ENCODE results near the gene CHRM4. TPM values are rescaled to one million over a fixed set of nuclear protein-coding genes. Genes with fewer than 3 reads are reported as not detected.

CHRM4 gene
- total RNA-seq, 2 experiments from 2014 or later, result 0.18 TPM; not detected in 1

DNA sequence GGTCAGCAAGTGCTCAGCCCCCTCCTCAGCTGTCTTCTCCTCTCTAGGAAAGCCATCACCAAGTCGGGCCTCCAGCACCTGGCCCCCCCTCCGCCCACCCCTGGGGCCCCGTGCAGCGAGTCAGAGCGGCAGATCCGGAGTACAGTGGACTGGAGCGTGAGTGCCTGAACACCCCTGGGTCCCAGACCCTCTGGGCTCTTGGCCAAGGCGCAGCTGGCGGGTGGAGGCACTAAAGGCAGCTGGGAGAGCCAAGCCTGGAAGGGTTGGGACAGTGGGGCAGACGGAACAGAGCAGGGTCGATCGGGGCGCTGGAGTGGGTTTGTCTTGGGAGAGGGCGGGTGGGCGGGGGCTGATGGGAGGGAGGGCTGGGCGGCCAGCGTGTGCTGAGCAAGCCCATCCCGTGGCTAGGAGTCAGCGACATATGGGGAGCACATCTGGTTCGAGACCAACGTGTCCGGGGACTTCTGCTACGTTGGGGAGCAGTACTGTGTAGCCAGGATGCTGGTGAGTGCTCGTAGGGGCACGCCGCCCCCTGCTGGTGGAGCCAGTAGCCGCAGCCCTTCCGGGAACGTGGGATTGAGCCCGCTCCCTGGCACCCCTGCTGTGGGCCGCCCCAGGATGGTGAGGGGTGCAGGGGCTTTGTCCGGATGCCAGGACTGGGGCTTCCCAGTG, 24.2 kb downstream of the CHRM4 start:
- H3K27ac Mint-ChIP-seq, result no peak overlapping the region
- peaks cover 22% of the 10 kb centered on the region for H3K4me1 Mint-ChIP-seq
- CTCF ChIA-PET, result interaction anchor here (1.0 to 26.5 kb wide), 8 partner anchors 11 to 129 kb away, joined by 3 to 444 read pairs (median 10); partner anchors contain the start of gene DGKZ
- DNase-seq (peak; percentile 85), ATAC-seq (peak; percentile 93)
- no peaks in the 10 kb centered on the region for H3K9me3 Mint-ChIP-seq (ENCODE audit: low read depth)
- no peaks in the 10 kb centered on the region for H3K27me3 Mint-ChIP-seq
- H3K4me3 Mint-ChIP-seq, result no peak overlapping the region
- peaks cover 10% of the 10 kb centered on the region for H3K36me3 Mint-ChIP-seq

DNA sequence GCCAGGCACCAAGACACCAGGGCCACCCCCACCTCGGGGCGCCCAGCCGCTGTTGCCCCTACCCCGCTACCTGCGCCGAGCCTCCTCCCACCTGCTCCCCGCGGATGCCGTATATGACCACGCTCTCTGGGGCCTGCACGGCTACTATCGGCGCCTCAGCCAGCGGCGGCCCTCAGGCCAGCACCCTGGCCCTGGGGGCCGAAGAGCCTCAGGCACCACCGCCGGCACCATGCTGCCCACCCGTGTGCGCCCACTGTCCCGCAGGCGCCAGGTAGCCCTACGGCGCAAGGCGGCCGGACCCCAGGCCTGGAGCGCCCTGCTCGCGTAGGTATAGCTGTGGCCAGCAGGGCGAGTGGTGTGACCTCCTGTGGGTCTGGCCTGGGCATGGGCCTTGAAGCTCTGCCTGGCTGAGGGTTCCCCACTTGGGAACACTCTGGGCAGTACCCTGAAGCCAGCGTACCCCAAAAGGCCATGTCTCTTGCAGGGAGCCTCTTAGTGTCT, 24.9 kb downstream of the CHRM4 start:
- H3K27ac Mint-ChIP-seq, result no peak overlapping the region
- H3K36me3 Mint-ChIP-seq, result peaks cover 8% of the 10 kb centered on the region
- DNase-seq (no peak), ATAC-seq (no peak)
- H3K27me3 Mint-ChIP-seq, result no peaks in the 10 kb centered on the region
- no peak overlapping the region for H3K4me3 Mint-ChIP-seq
- no peaks in the 10 kb centered on the region for H3K9me3 Mint-ChIP-seq (ENCODE audit: low read depth)
- H3K4me1 Mint-ChIP-seq, result peaks cover 26% of the 10 kb centered on the region
- CTCF ChIA-PET, result interaction anchor here (1.0 to 26.5 kb wide), 4 partner anchors 12 to 128 kb away, joined by 3 to 444 read pairs (median 15); partner anchors contain the start of gene DGKZ

DNA sequence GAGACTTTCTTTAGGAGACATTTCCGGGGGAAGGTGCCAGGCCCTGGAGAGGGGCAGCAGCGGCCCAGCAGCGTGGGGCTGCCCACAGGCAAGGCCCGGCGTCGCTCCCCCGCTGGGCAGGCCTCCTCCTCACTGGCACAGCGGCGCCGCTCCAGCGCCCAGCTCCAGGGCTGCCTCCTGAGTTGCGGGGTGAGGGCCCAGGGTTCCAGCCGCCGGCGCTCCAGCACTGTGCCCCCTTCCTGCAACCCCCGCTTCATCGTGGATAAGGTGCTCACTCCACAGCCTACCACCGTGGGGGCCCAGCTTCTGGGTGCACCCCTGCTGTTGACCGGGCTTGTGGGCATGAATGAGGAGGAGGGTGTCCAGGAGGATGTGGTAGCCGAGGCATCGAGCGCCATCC, 25.3 kb downstream of the CHRM4 start:
- no peak overlapping the region for H3K4me3 Mint-ChIP-seq
- CTCF ChIA-PET, result interaction anchor here (1.1 to 26.5 kb wide), 4 partner anchors 10 to 127 kb away, joined by 3 to 444 read pairs (median 6); partner anchors contain the start of gene DGKZ
- no peaks in the 10 kb centered on the region for H3K9me3 Mint-ChIP-seq (ENCODE audit: low read depth)
- H3K27me3 Mint-ChIP-seq, result no peaks in the 10 kb centered on the region
- peaks cover 8% of the 10 kb centered on the region for H3K36me3 Mint-ChIP-seq
- H3K27ac Mint-ChIP-seq, result no peak overlapping the region
- H3K4me1 Mint-ChIP-seq, result peaks cover 28% of the 10 kb centered on the region
- ATAC-seq, result no peak
- no peak for DNase-seq

DNA sequence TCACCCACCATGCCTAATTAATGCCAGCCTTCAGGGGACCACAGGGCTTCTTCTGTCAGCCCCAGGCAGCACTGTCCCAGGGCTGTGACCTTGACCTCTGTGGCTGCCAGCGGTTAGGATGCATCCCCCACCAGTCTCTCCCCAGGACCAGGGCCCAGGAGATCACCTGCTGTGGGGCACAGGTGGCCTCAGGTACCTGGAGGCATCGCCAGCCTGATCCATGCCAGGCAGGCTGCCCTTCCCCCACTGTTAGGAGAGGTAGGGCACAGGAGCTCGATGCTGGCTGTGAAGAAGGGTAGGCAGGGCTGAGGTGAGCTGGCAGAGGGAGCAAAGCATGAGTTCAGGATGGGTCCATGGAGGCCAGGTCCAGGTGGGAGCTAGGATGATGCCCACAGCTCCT, 26.8 kb downstream of the CHRM4 start:
- Mint-ChIP-seq H3K27me3 (no peaks in the 10 kb centered on the region), H3K4me3 (no peak overlapping the region), H3K36me3 (peaks cover 6% of the 10 kb centered on the region), H3K9me3 (ENCODE audit: low read depth) (no peaks in the 10 kb centered on the region), H3K4me1 (peaks cover 37% of the 10 kb centered on the region), H3K27ac (peak overlapping the region; percentile 51)
- no peak for ATAC-seq
- CTCF ChIA-PET, result interaction anchor here (1.4 to 26.5 kb wide), 3 partner anchors 14 to 125 kb away, joined by 3 to 444 read pairs (median 9); partner anchors contain the start of gene DGKZ
- no peak for DNase-seq

DNA sequence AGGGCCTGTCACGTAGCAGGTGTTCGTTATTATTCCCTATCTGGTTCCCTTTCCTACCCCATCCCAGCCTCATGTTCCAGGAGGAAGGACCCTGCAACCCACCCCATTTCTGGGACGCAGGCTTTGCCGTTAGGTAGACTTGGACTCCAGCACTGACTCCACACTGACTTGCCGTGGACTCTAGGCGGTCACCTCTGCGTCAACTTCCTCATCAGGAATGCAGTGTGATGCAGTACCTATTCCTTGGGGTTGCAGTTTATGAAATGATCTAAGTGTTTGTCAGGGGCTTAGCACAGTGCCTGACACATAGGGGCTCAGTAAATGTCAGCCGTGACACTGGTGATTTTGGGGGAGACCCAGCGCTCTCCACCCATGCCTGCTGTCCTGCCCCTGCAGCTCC, 27.5 kb downstream of the CHRM4 start:
- no peaks in the 10 kb centered on the region for H3K9me3 Mint-ChIP-seq (ENCODE audit: low read depth)
- no peak for DNase-seq
- CTCF ChIA-PET, result interaction anchor here (26.5 kb wide), 1 partner anchor 14 kb away, joined by 444 read pairs; the partner anchor contains the start of gene DGKZ
- peaks cover 34% of the 10 kb centered on the region for H3K4me1 Mint-ChIP-seq
- no peak overlapping the region for H3K4me3 Mint-ChIP-seq
- H3K27me3 Mint-ChIP-seq, result no peaks in the 10 kb centered on the region
- no peaks in the 10 kb centered on the region for H3K36me3 Mint-ChIP-seq
- peak overlapping the region; percentile 27 for H3K27ac Mint-ChIP-seq
- ATAC-seq, result no peak

DNA sequence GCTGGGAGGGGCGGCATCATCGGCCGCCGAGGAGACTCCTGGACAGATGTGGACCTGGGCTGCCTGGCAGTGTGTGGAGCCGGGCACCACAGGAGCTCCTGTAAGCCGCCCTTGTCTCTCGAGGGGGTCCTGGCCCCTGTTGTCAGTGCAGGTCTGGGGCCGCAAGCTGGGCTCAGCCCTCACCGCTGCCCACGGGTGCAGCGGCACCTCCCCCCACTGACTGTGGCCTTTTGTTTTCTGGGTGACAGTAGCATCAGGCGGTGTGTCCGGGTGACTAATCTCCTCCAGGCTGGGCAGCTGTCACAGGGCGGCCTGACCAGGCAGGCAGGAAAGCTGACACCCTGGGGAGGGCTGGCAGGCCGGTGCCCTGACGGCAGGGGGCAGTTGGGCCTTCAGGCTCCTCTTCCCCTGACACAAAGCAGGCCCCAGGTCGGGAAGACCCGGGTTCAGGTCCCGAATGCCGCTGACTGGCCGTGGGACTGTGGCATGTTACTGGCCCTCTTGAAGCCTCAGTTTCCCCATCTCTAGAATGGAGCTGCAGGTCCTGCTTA, 28.0 kb downstream of the CHRM4 start:
- Mint-ChIP-seq H3K27me3 (no peaks in the 10 kb centered on the region), H3K36me3 (no peaks in the 10 kb centered on the region), H3K9me3 (ENCODE audit: low read depth) (no peaks in the 10 kb centered on the region), H3K4me1 (peaks cover 34% of the 10 kb centered on the region), H3K4me3 (no peak overlapping the region), H3K27ac (no peak overlapping the region)
- no peak for ATAC-seq
- CTCF ChIA-PET, result interaction anchor here (26.5 kb wide), 1 partner anchor 13 kb away, joined by 444 read pairs; the partner anchor contains the start of gene DGKZ
- DNase-seq, result no peak

DNA sequence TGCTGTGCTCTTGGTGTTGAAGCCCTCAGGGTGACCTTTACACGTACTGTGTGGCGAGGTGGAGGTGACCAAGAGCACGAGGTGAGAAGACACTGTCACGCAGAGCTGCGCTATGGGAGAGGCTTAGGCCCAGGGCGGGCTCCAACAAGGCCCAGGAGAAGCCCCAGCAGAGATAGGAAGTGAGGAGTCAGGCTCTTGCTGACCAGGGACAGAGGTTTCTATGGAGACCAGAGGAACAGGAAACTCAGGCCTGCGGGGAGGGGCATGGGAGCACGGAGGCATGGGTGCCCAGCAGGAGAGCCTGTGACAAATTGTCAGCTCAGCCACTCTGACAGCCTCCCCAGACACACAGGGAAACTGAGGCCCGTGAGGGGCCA, 28.6 kb downstream of the CHRM4 start:
- peaks cover 36% of the 10 kb centered on the region for H3K4me1 Mint-ChIP-seq
- CTCF ChIA-PET, result interaction anchor here (26.5 kb wide), 1 partner anchor 13 kb away, joined by 444 read pairs; the partner anchor contains the start of gene DGKZ
- no peaks in the 10 kb centered on the region for H3K36me3 Mint-ChIP-seq
- no peak for DNase-seq
- H3K27me3 Mint-ChIP-seq, result no peaks in the 10 kb centered on the region
- H3K4me3 Mint-ChIP-seq, result no peak overlapping the region
- no peaks in the 10 kb centered on the region for H3K9me3 Mint-ChIP-seq (ENCODE audit: low read depth)
- ATAC-seq, result no peak
- peak overlapping the region; percentile 85 for H3K27ac Mint-ChIP-seq

DNA sequence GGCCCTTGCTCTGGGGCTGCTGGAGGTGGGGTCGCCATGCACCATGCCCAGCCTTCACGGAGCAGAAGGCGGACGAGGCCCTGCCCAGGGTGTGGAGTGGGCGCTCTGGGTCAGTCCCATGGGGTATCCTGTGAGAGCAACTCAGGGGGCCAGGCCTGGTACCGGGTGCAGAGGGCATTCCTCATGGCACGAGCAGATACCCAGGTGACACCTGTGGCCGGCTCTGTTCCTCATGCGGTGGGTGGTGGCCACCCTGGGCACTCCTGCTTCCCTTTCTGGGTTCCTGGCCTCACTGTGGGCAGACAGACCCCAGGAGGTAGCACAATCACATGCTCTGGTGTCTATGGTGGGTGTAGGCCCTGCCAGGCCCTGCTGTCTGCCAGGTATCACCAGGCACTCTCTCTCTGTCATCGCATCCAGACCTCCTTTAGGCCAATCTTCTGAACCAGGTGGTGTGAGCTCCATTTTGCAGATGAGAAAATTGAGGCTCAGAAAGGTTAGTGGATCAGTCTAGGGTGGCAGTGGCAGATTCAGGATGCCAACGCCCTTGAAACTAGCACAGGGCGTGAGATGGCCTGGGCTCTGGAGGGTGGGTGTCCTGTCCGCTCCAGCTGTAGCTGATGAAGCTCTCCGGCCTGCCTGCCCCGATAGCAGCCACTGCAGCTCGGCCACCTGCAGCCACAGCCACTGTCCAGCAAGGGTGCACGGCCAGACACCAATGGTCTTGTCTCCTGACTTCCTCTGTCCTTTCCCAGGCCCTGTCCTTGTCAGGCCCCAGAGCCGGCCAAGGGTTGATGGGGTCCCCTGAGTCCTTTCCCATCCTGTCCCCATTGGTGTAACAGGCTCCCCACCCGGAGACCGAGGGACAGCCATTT, 29.2 kb downstream of the CHRM4 start:
- H3K4me1 Mint-ChIP-seq, result peaks cover 34% of the 10 kb centered on the region
- peak overlapping the region; percentile 15 for H3K4me3 Mint-ChIP-seq
- no peaks in the 10 kb centered on the region for H3K27me3 Mint-ChIP-seq
- no peaks in the 10 kb centered on the region for H3K36me3 Mint-ChIP-seq
- ATAC-seq (no peak), DNase-seq (no peak)
- no peaks in the 10 kb centered on the region for H3K9me3 Mint-ChIP-seq (ENCODE audit: low read depth)
- H3K27ac Mint-ChIP-seq, result peak overlapping the region; percentile 85
- CTCF ChIA-PET, result interaction anchor here (26.5 kb wide), 1 partner anchor 12 kb away, joined by 444 read pairs; the partner anchor contains the start of gene DGKZ

DNA sequence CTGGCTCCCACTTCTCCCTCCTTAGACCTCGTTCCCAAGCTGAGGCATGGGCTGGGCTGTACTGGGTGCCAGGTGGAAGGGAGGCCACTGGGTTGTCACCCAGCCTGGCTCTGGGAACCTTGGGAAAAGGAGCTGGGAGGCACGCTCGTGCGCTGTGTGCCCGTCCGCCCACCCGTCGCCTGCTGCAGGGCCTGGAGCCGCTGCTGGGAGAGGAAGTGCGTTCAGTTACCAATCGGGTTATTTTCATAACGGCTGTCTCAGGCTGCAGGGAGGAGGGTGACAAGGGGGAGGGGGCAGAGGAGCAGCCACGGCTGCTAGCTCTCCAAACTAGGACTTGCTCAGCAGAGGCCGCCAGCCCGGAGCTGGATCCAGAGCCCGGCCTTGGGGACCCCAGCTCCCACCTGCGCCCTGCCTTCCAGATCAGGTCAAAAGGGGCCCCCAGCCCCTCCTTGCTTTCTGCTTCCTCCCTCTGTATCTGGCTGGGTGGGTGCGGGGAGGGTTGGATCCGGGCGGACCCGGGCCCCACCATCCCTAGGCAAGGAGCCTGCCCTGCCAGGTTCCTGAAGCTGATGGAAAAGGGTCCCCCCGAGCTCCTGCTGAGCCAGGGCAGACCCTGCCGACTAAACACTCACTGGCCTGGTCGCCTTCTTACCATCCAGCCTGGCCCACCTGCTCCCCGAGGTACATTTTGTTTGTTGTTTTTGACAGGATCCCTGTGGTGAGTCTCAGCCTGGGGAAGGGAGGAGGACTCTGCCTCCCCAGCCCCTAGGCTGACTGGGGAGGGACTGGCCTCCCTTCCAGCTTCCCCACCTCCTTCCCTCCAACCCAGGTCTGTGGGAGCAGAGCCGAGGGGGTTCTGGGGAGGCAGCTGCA, 30.1 kb downstream of the CHRM4 start:
- H3K36me3 Mint-ChIP-seq, result no peaks in the 10 kb centered on the region
- H3K4me3 Mint-ChIP-seq, result peak overlapping the region; percentile 70
- CTCF ChIA-PET, result interaction anchor here (0.7 to 26.5 kb wide), 5 partner anchors 10 to 121 kb away, joined by 3 to 444 read pairs (median 4); partner anchors contain the start of gene DGKZ
- ATAC-seq (peak; percentile 95), DNase-seq (peak; percentile 79)
- peaks cover 33% of the 10 kb centered on the region for H3K4me1 Mint-ChIP-seq
- H3K9me3 Mint-ChIP-seq (ENCODE audit: low read depth), result no peaks in the 10 kb centered on the region
- H3K27ac Mint-ChIP-seq, result peak overlapping the region; percentile 85
- no peaks in the 10 kb centered on the region for H3K27me3 Mint-ChIP-seq

DNA sequence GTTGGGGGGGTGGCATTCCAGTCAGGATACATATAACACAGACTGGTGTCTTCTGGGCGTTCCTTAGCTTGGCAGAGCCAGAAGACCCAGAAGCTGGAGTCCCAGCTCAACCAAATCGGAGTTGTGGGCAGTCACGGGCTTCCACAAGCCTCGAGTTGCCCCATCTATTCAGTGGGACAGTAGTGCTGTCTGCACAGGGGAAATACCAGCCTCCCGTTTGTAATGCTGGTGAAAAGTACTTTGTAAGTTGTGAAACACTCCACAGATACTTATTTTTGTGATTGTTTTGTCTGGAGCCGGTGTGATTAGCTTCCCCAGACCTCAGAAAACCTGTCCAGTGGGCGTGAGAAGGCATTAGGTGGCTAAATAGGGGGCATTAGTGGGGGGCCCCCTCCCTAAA, 30.7 kb downstream of the CHRM4 start:
- H3K4me1 Mint-ChIP-seq, result peaks cover 37% of the 10 kb centered on the region

DNA sequence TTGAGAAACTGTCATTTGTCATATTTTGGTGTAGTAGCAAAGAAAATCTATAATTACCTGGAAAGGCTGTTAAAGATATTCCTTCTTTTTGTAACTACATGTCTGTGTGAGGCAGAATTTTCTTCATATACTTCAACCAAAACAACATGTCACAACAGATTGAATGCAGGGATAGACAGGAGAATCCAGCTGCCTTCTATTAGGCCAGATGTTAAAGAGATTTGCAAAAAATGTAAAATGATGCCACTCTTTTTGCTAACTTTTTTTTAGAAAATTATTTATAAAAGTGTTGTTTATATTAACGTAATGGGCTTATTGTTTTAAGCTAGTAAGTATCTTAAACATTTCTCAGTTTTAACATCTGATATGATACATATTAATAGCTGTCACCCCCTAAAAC, 31.6 kb downstream of the CHRM4 start:
- no peak for ATAC-seq
- H3K4me3 Mint-ChIP-seq, result no peak overlapping the region
- H3K9me3 Mint-ChIP-seq (ENCODE audit: low read depth), result no peaks in the 10 kb centered on the region
- H3K27me3 Mint-ChIP-seq, result no peaks in the 10 kb centered on the region
- H3K4me1 Mint-ChIP-seq, result peaks cover 37% of the 10 kb centered on the region
- no peak overlapping the region for H3K27ac Mint-ChIP-seq
- CTCF ChIA-PET, result interaction anchor here (1.2 to 26.5 kb wide), 4 partner anchors 10 to 169 kb away, joined by 4 to 444 read pairs (median 4); partner anchors contain the start of gene DGKZ
- no peaks in the 10 kb centered on the region for H3K36me3 Mint-ChIP-seq
- DNase-seq, result no peak

More for the DNA sequence above, 30.7 kb downstream of the CHRM4 start:
- Mint-ChIP-seq H3K9me3 (ENCODE audit: low read depth) (no peaks in the 10 kb centered on the region), H3K36me3 (no peaks in the 10 kb centered on the region), H3K27me3 (no peaks in the 10 kb centered on the region), H3K4me3 (peak overlapping the region; percentile 70), H3K27ac (peak overlapping the region; percentile 85)
- no peak for DNase-seq
- CTCF ChIA-PET, result interaction anchor here (1.2 to 26.5 kb wide), 4 partner anchors 10 to 65 kb away, joined by 3 to 444 read pairs (median 4); partner anchors contain the start of gene DGKZ
- ATAC-seq, result peak; percentile 38

DNA sequence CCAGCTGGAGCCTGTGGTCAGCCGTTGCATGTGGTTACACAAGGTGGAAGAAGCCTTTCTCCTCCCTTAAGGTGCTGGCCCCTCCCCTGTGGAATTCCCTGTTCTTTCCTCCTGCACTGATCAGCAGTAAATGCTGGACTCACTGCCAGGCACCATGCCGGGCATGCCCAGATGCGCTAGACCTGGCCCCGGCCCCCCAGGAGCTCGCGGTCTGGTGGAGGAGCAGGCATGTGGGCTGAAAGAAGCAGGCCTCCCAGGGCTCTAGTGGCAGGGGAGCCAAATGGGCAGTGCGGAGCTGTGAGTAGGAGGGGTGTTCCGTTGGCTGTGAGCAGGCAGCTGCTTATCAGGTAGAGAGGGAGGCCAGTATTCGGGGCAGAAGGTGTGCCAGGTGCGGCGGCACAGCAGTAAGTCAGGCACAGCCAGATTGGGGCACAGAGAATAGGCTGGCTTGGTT, 34.1 kb downstream of the CHRM4 start:
- Mint-ChIP-seq H3K9me3 (ENCODE audit: low read depth) (no peaks in the 10 kb centered on the region), H3K27me3 (no peaks in the 10 kb centered on the region), H3K4me1 (peaks cover 51% of the 10 kb centered on the region), H3K27ac (no peak overlapping the region), H3K4me3 (no peak overlapping the region), H3K36me3 (no peaks in the 10 kb centered on the region)
- DNase-seq, result no peak
- CTCF ChIA-PET, result interaction anchor here (1.0 to 26.5 kb wide), 3 partner anchors 7 to 80 kb away, joined by 3 to 444 read pairs (median 444); partner anchors contain the start of genes DGKZ and MDK
- no peak for ATAC-seq

Data from activated CD8-positive, alpha-beta memory T cell treated with anti-CD3 and anti-CD28 coated beads, Interleukin-2, amount 10 ng/mL, durations not matched to agents 7 days and 5 days (primary cell).